NCI-H524 treated with DMSO at 0.1 percent for 48 hours (cell line): ENCODE data around the gene DKK3.
A peak's percentile ranks its signal among the peaks of the same experiment; 100 is the strongest.

Experiments used
- DNase-seq: peaks from one replicate; lab custom pipeline; 2025; lab: John Stamatoyannopoulos, UW

Gene DKK3

DNA sequence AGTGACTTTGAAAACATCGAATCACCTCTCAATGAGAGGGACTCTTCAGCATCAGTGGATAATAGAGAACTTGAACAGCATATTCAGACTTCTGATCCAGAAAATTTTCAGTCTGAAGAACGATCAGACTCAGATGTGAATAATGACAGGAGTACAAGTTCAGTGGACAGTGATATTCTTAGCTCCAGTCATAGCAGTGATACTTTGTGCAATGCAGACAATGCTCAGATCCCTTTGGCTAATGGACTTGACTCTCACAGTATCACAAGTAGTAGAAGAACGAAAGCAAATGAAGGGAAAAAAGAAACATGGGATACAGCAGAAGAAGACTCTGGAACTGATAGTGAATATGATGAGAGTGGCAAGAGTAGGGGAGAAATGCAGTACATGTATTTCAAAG is 65.8 kb downstream of the DKK3 start:
- no peak for DNase-seq

DNA sequence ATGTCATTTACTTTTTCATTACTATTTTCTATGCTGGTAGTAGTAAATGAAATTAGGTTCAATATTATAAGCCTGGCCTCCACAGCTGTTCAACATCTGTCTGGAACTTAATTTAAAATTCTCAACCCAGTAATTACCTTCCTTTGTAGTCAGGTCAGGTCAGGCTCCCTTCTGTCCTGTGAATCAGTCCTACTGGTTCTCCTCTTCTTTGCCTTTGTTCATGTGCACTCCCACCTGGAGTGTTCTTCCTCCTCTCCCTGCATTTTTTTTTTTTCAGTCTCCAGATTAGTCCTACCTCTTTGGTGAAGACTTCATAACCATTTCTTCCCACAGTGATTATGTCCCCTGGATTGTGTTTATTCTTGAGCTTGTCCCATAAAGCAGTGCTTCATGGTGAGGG is 67.9 kb downstream of the DKK3 start:
- DNase-seq = no peak

DNA sequence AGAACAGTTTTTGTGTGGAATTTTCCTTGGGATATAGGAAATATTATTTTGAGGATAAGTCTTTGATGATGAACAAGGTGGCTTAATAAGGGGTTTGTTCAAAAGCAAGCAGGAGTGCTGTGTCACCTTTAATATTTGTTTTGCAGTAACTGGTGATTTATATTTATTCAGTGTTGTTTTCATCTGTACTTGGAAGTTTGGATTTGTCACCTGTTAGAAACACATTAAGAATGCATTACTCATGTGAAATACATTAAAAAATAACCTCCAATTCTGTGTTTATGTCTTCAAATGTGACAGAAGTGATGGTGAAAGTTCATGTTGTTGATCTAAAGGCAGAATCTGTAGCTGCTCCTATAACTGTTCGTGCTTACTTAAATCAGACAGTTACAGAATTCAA is 70.5 kb downstream of the DKK3 start:
- no peak for DNase-seq

DNA sequence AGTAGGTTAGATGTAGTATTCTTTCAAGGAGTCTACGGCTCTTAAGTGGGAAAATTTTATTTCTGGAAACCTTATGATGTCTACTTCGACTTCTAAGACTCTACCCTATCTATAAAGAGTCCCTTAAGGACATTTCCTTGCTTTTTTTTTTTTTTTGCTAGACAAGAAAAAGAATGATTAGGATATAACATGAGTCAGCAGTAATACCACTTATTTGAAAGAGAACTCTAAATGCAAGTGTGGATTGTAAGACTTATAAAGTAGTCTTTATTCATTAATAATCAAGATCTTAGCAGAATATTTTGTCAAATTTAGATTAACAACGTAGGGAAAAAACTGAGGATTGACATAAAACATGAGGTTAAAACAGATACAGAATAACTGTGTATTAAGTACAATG is 71.0 kb downstream of the DKK3 start:
- no peak for DNase-seq

DNA sequence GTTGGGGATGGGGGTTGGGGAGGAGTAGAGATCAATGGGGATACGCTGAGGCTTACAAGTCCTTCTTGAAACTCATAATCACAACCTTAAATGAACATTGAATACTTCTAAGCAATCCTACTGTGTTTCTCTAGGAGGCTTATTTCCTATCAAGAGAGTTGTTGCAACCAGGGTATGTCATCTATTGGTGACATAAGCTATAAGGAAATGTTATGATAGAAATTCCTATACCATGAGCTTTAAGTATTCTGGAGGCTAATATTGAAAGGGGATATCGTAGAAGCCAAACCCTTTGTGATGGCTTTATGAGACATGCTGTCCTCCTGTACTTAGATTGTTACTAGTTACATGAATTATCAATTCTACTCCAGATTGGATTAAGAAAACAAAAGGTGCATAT is 72.9 kb downstream of the DKK3 start:
- DNase-seq = no peak

DNA sequence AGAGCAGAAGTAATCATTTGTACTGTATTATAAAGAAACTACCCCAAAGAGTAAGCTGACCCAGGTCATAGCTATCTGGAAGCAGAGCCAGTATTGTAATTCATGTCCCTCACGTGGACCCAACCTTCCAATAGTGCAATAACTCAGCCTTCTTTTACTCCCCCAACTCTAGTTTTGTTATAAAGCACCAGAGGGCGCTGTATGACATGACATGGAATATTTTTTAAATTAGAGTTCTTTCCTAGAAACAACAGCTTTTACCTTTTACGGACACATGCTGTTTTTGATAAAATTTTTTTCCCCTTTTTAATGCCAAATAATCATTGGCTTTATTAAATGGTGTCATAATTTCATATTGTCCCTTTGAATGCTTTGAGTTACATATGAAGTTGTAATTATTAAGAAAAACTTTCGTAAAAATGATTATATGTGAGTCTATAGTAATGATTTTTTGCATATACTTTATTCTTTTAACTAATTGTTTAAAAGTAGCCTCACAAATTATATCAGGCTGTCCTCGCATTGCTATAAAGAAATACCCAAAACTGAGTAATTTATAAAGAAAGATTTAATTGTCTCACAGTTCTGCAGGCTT is 76.9 kb downstream of the DKK3 start:
- DNase-seq = peak; percentile 14

DNA sequence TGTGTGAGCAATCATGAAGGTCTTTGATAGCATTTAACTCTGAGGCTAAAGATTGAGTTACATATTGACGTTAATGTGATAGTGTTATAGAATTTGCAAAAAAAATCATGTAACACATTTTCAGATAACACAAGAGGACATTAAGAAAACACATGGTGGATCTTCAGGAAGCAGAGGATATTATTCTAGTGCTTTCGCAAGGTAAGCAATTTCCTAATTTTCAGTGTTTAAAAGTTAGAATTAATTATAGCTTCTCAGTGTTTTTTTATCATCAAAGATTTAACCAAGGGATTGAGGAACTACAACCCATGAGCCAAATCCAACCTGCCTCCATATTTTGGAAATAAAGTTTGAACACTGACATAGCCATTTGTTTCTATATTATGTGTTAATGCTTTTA is 78.5 kb downstream of the DKK3 start:
- no peak for DNase-seq

DNA sequence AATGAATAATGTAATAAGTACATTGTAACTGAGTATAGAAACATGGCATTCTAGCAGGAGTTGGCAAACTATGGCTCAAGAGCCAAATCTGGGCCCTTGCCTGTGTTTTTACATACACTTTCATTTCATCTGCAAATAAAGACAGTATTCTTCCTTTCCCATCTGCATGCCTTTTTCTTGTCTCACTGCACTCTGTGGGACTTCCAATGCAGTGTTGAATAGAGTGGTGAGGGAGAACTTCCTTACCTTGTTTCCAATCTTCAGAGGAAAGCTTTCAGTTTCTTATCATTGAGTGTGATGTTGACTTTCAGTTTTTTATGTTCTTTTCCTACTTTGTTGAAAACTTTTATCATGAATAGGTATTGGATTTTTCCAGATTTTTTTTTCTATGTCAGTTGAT is 84.6 kb downstream of the DKK3 start:
- no peak for DNase-seq

DNA sequence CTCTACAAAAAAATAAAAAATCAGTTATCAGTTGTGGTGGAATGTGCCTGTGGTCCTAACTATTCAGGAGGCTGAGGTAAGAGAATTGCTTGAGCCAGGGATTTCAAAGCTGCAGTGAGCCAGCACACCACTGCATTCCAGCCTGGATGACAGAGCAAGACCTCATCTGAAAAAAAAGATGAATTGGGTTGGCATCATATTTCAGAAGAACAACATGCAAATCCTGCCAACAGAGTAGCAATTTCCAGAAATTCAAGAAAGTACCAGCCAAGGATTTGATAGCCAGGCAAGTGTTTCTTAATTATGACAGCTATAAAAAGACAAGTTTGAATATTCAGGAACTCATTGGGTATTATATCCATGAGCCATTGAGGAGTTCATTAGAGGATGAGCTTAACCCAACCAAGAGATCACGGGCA is 91.4 kb downstream of the DKK3 start:
- DNase-seq = no peak

DNA sequence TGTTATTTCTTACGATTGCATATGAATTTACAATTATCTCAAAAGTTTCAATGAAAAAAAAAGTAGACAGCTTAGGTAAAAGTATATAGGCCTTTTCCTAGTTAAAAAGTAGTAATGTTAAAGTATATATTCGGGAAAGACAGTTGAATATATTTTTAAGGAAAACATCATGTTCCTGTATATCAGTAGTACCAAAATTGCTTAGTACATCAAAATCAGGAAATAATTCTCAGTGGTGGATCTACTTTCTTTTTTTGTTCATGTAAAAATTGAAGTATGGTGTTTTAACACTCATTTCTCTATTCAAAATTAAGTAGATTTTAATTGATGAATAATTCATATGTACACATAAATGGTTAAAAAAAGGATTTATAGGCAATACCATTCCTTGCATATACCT is 92.8 kb downstream of the DKK3 start:
- no peak for DNase-seq

DNA sequence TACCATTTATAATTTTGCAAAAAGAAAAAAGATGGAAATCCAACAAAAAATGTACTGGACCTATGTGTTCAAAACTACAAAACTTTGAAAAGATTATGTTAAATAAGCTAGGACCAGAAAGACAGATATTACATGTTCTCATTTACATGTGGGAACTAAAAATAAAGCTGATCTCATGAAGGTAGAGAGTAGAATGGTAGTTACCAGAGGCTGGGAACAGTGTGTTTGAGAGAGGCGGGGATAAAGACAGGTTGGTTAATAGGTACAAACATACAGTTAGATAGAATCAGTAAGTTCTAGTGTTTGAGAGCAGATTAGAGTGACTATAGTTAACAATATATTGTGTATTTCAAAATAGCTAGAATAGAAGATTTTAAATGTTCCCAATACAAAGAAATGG is 95.0 kb downstream of the DKK3 start:
- DNase-seq = no peak
